ENCODE data around the gene NEUROD2. TPM values are rescaled to one million over a fixed set of nuclear protein-coding genes. Genes with fewer than 3 reads are reported as not detected.
A peak's percentile ranks its signal among the peaks of the same experiment; 100 is the strongest.

The NEUROD2 gene
- total and polyA plus RNA-seq, 2 of the 8 experiments (the other 6 are each of a cell fraction or from before 2014, with no cell fraction given), result not detected

GRCh38 chr17:39623356-39623950 lies 15.7 kb upstream of the NEUROD2 start:
- Histone ChIP-seq H4K91ac (replicated peaks; ENCODE audit: insufficient read length, low read length) (peak overlapping the region; percentile 31), H4K20me1 (replicated peaks in 1 of 2; ENCODE audit: control insufficient read depth in 1 of 2, insufficient read depth in 2 of 2, low read length in 2 of 2) (peaks cover 0 to 1% of the 10 kb centered on the region in 2 experiments), H3K27me3 (replicated peaks in 1 of 4; ENCODE audit: control insufficient read depth in 3 of 4, extremely low read depth in 1 of 4, insufficient read depth in 3 of 4, low read length in 3 of 4) (peaks cover 13 to 57% (median 50%) of the 10 kb centered on the region in 4 experiments), H3K18ac (ENCODE audit: extremely low read depth, low read length) (peak overlapping the region; percentile 32; the same call in 1 of the 2 replicates), H3K56ac (replicated peaks; ENCODE audit: insufficient read length, low read depth, low read length) (no peak overlapping the region), H3K79me2 (ENCODE audit: control insufficient read depth in 1 of 2, insufficient read depth in 2 of 2, low read length in 2 of 2) (no peaks in the 10 kb centered on the region), H2BK12ac (ENCODE audit: low read depth, low read length) (0 out of 2 replicates have a peak overlapping the region, but pooled peaks have one; percentile 27), H3K79me1 (ENCODE audit: low read depth, low read length) (no peaks in the 10 kb centered on the region), H3K36me3 (ENCODE audit: control insufficient read depth in 2 of 4, insufficient read depth in 4 of 4, low read length in 3 of 4) (no peaks in the 10 kb centered on the region), H3K9me3 (ENCODE audit: insufficient read depth in 2 of 2, low read depth in 1 of 2, low read length in 1 of 2) (no peaks in the 10 kb centered on the region), H4K8ac (ENCODE audit: extremely low read depth, insufficient read depth, low read length) (no peak overlapping the region), H3K4me3 (ENCODE audit: extremely low read depth in 1 of 4, insufficient read depth in 2 of 4, low read depth in 3 of 4, low read length in 4 of 4) (no peak overlapping the region), H3K14ac (ENCODE audit: insufficient read length) (no peak overlapping the region), H2BK15ac (ENCODE audit: low read length) (peak overlapping the region; percentile 46; the same call in 1 of the 2 replicates), H3K23me2 (ENCODE audit: low read depth, low read length) (peaks cover 15% of the 10 kb centered on the region), H3K9ac (replicated peaks in 1 of 4; ENCODE audit: extremely low read depth in 1 of 4, low read depth in 3 of 4, low read length in 3 of 4) (no peak overlapping the region), H2BK5ac (ENCODE audit: low read depth, low read length) (no peak overlapping the region), H2BK20ac (ENCODE audit: low read length) (peak overlapping the region; percentile 72), H3K4me2 (ENCODE audit: insufficient read depth in 1 of 2, low read depth in 2 of 2, low read length in 2 of 2) (peak overlapping the region in 1 of 2 experiments; percentile 5; a peak in 1 of 4 replicates), H3K23ac (ENCODE audit: insufficient read length) (no peak overlapping the region), H4K5ac (ENCODE audit: insufficient read length, low read depth, low read length) (no peak overlapping the region), H2BK120ac (replicated peaks; ENCODE audit: low read depth, low read length) (no peak overlapping the region), H3K4ac (replicated peaks; ENCODE audit: insufficient read length, low read depth, low read length) (no peak overlapping the region), H2AK5ac (ENCODE audit: low read depth, low read length) (no peak overlapping the region), H3K4me1 (replicated peaks in 1 of 4; ENCODE audit: control insufficient read depth in 3 of 4, insufficient read depth in 4 of 4, low read length in 3 of 4) (peaks cover 4 to 25% (median 20%) of the 10 kb centered on the region in 4 experiments), H2AFZ (ENCODE audit: low read length) (no peak overlapping the region), H3K27ac (ENCODE audit: low read depth, low read length) (no peak overlapping the region)
- TF ChIP-seq CBX8 (IDR thresholded peaks at IDR 0.05; ENCODE audit: borderline replicate concordance, low read depth, low read length) (no peak), KDM4A (IDR thresholded peaks at IDR 0.05; ENCODE audit: low read depth, low read length, severe bottlenecking) (no peak), CTBP2 (IDR thresholded peaks at IDR 0.05; ENCODE audit: borderline replicate concordance, insufficient read depth, insufficient read length, low read length) (peak; percentile 65), YY1 (IDR thresholded peaks at IDR 0.05; ENCODE audit: low read depth, low read length) (peak; percentile 7; the same call in 1 of the 2 replicates), RAD21 (IDR thresholded peaks at IDR 0.05 in 1 of 2, conservative IDR thresholded peaks at IDR 0.05 in 1 of 2; ENCODE audit: low read depth in 2 of 2, low read length in 2 of 2) (peak; percentile 88 to 92), BCL11A (IDR thresholded peaks at IDR 0.05; ENCODE audit: low read depth in 2 of 2, low read length in 2 of 2) (no peak)
- TF ChIP-seq, protein P1, sequence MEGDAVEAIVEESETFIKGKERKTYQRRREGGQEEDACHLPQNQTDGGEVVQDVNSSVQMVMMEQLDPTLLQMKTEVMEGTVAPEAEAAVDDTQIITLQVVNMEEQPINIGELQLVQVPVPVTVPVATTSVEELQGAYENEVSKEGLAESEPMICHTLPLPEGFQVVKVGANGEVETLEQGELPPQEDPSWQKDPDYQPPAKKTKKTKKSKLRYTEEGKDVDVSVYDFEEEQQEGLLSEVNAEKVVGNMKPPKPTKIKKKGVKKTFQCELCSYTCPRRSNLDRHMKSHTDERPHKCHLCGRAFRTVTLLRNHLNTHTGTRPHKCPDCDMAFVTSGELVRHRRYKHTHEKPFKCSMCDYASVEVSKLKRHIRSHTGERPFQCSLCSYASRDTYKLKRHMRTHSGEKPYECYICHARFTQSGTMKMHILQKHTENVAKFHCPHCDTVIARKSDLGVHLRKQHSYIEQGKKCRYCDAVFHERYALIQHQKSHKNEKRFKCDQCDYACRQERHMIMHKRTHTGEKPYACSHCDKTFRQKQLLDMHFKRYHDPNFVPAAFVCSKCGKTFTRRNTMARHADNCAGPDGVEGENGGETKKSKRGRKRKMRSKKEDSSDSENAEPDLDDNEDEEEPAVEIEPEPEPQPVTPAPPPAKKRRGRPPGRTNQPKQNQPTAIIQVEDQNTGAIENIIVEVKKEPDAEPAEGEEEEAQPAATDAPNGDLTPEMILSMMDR (IDR thresholded peaks at IDR 0.05; ENCODE audit: control extremely low read depth in 1 of 3, insufficient read depth in 1 of 3, low read depth in 1 of 3, low read length in 3 of 3), result peak; percentile 89 to 95 (median 91)
- FAIRE-seq (peak; percentile 32), DNase-seq (ENCODE audit: low read depth in 1 of 2, low spot score in 2 of 2) (peak in 1 of 2 experiments; percentile 99)
- CTCF ChIA-PET (ENCODE audit: partially characterized antibody), result interaction anchor here (0.6 to 49.2 kb wide), 30 partner anchors 0 to 742 kb away, joined by 3 to 1885 read pairs (median 4); partner anchors contain the start of genes ERBB2, NEUROD2, PGAP3 and PNMT
- POLR2A ChIA-PET (ENCODE audit: partially characterized antibody), result interaction anchor here (0.6 to 2.6 kb wide), 7 partner anchors 10 to 76 kb away, joined by 3 to 9 read pairs (median 4); partner anchors contain the start of gene PGAP3
- WGBS, 2 experiments (ENCODE audit: extremely low coverage in 1 of 2, insufficient coverage in 1 of 2, insufficient read length in 1 of 2, insufficient replicate concordance in 2 of 2, low coverage in 1 of 2, low lambda C conversion rate in 2 of 2, missing lambda C conversion rate in 1 of 2), result 22% methylated on average over 16 of the region's 16 CpGs; no CpG with 5 or more reads in 1 of the 2 experiments
